ENCODE results near the gene APRT. TPM values are rescaled to one million over a fixed set of nuclear protein-coding genes. Genes with fewer than 3 reads are reported as not detected.

APRT gene
- total and polyA plus RNA-seq, 9 of the 15 experiments (the other 6 are each of a cell fraction or from before 2014, with no cell fraction given) = 41.7 to 409 (median 146) TPM

- TF ChIP-seq REST (IDR thresholded peaks at IDR 0.05; ENCODE audit: borderline replicate concordance) = no peak
- TF ChIP-seq REST (CRISPR knock-in tag; IDR thresholded peaks at IDR 0.05; ENCODE audit: low read depth) = no peak
- no peak for TF ChIP-seq POLR2G (IDR thresholded peaks at IDR 0.05; ENCODE audit: low read depth, low read length)
- no peak for TF ChIP-seq ZNF699 (CRISPR knock-in tag; IDR thresholded peaks at IDR 0.05; ENCODE audit: insufficient replicate concordance)
- TF ChIP-seq TFAM (CRISPR knock-in tag; conservative IDR thresholded peaks at IDR 0.05) = no peak
- no peak for TF ChIP-seq SMARCB1 (IDR thresholded peaks at IDR 0.05; ENCODE audit: insufficient read length, low read depth)
- TF ChIP-seq TBP (optimal IDR thresholded peaks at IDR 0.05; ENCODE audit: low read depth, low read length) = no peak
Measured at GRCh38 chr16:88842308-88842756, 30.6 kb upstream of the APRT start (continued).
